Activated T-cell treated with anti-CD3 and anti-CD28 coated beads for 24 hours (primary cell): ENCODE measurements around the gene CYB5R4.
"Not testable (repeated sequence)": the region's sequence is repeated elsewhere in the genome, so short reads cannot be mapped to it uniquely, and the experiment has no call there.

Experiments
- DNase-seq: peaks from one replicate; pipeline ENCODE4 v3.0.0-alpha.2; 2020; ENCODE audit warnings: low read depth

Gene CYB5R4

GRCh38 chr6:83862776-83863471, 3.4 kb downstream of the CYB5R4 start:
- DNase-seq: no peak

DNA sequence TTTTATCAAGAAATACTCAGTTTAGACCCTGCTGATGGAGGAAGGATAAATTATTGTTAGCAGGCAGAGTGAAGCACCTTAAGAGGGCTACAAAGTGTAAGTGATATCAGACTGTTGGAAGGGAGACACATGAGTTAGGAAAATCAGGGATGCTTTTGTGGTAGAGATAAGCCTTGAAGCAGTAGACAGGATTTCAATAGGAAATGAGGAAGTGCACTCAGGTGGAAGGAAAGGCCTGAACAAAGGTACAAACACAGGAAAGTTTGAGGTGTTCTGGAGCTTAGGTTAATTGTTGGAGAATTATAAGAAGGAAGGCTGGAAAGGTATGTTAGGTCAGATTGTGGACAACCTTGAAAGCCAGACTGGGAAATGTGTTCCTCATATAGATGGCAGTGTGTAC, 7.6 kb downstream of the CYB5R4 start:
- no peak for DNase-seq

- no peak for DNase-seq
Observed at GRCh38 chr6:83867527-83868161, 8.2 kb downstream of the CYB5R4 start.

DNA sequence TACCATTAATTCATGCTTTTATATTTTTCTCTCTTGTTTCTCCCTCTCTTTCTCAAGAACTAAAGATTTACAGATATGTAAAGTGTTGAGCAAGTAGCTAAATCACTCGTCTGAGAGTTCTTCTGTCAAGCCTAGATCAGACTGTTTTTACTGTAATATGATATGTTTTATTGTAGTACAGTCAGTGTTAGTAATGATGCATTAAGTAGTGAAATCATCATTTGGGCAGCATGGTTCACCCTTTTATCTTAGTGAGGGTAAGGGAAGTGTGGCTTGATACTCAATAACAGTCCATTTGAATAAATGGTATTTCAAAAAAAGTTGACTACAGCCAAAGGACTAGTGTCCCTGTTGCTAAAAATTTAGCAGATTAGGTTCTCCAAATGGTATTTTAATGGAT, 9.2 kb downstream of the CYB5R4 start:
- DNase-seq: no peak

- no peak for DNase-seq
Observed at GRCh38 chr6:83870649-83871048, 11.2 kb downstream of the CYB5R4 start.

- no peak for DNase-seq
Observed at GRCh38 chr6:83872386-83873118, 13.1 kb downstream of the CYB5R4 start.

GRCh38 chr6:83873869-83874268, 14.4 kb downstream of the CYB5R4 start:
- no peak for DNase-seq

- DNase-seq: no peak
Observed at GRCh38 chr6:83875843-83876242, 16.4 kb downstream of the CYB5R4 start.

DNA sequence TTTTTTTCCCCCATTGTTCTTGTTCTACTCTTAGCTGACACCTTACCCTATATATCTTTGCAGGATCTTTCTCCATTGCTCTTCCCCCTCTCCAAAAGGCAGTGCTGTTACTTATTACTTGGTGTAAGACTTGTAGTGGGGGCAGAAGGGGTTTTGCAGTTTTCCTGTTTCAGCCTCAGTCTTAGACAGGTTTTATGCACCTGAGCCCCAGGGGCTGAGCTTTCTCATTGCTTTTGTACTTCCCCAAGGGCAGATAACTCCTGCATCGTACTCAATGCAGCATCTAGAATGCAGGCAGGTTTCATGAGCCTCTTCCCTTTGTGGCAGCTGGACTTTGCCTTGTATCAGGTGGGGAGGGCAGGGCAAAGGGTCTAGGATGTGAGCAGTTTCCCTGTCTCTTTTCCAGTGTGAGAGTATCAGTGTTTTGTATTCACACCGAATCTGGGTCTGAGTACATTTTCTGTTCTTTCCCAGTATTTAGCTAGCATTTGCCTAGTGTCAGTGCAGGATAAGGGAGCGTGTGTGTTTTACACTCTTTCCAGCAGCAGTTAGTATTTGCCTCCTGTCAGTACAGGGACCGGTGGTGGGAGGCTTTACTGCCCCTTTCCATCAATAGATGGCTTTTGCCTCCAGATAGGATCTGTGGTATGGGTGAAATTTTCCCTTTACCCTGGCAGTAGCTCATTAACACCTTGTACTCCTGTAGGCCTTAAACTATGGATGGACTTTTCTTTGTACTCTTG, 19.6 kb downstream of the CYB5R4 start:
- no peak for DNase-seq

DNA sequence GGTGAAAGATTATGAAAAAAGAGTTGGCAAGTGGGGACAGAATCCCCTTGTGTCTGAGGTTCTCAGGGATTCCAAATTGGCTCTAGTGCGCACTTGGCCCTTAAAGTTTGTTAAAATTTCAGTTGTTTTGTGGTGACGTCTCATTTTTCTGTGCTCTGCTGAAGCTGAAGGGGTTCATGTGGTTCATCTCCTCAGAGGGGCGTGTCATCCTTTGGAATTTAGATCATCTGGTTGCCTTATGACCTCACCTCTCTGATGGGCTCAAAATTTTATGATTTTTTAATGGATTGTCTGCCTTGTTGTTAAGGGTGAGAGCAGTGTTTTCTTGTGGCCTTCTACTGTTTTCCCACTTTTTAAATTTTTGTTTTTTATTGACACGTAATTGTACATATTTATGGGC, 20.3 kb downstream of the CYB5R4 start:
- DNase-seq: no peak

DNA sequence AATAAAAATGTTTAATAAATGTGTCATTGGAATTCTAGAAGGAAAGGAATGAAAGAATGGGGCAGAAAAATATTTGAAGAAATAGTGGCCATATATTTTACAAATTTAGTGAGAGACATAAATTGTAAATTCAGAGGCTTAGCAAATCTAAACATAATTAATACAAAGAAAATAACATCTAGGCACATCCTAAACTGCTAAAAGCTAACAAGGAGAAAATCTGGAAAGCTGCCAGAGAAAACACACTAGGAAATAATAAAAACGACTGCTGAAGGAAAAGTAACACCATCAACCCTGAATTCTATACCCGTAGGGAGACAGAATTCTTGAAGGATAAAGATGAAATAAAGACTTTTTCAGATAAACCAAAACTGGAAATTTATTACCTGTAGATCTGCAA, 23.8 kb downstream of the CYB5R4 start:
- DNase-seq: no peak

DNA sequence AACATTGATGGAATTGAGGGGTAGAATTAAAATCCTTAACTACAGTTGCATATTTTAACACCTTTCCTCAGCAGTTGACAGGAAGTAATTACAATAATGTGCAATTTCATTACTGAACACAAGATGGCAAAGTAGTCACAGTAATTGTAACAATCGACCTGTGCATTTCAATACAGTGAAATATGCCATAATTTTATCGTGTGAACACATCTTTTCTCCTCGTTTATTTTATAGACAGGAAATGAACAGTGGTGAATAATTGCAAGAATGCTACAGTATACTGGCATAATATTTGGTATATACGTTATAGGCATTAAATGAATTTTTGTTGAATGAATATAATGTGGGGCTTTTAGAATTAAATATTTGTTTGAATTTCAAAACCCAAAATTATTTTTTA, 25.0 kb downstream of the CYB5R4 start:
- no peak for DNase-seq

DNA sequence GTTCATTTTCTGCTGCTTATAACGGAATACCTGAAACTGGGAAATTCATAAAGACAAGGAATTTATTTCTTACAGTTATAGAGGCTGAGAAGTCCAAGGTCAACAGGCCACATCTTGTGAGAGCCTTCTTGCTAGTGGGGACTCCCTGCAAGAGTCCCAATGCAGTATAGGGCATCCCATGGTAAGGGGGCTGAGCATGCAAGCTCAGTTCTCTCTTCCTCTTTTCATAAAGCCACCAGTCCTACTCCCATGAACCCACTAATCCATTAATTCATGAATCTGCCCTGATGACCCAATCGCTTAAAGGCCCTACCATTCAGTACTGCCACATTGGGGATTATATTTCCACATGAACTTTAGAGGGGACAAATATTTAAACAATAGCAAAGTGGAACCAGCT, 26.5 kb downstream of the CYB5R4 start:
- no peak for DNase-seq

DNA sequence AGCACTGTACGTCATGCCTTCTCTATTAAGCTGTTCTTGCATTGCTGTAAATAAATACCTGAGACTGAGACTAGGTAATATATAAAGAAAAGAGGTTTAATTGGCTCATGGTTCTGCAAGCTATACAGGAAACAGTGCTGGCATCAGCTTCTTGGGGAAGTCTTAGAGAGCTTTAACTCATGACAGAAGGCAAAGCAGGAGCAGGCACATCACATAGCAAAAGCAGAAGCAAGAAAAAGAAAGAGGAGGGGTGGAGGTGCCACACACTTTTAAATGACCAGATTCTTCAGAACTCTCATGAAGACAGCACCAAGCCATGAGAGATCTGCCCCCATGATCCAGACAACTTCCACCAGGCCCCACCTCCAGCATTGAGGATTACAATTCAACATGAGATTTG, 30.1 kb downstream of the CYB5R4 start:
- no peak for DNase-seq

GRCh38 chr6:83890520-83890919, 31.0 kb downstream of the CYB5R4 start:
- DNase-seq: no peak

GRCh38 chr6:83891586-83891985, 32.1 kb downstream of the CYB5R4 start:
- no peak for DNase-seq

DNA sequence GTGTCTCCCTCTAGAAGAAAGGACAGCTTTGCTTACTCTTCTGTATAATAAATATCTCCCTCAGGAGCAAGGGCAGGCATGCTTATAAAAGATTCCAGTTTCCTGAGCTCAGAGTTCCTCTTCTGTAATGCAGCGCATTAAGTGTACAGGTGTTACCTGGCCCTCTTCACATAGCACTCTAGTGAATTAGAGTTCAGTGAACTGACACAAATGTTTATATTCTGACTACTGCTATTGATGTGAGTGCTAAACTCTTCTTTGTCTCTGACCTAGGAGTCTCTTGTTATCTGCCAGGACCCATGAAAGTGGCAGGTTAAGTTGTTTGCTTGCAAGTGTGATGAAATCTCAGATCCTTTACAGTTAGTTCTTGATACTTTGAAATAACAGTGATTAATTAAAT, 33.5 kb downstream of the CYB5R4 start:
- DNase-seq: no peak

DNA sequence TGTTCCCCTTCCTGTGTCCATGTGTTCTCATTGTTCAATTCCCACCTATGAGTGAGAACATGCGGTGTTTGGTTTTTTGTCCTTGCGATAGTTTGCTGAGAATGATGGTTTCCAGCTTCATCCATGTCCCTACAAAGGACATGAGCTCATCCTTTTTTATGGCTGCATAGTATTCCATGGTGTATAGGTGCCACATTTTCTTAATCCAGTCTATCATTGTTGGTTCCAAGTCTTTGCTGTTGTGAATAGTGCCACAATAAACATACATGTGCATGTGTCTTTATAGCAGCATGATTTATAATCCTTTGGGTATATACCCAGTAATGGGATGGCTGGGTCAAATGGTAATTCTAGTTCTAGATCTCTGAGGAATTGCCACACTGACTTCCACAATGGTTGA, 37.6 kb downstream of the CYB5R4 start:
- not testable (repeated sequence) for DNase-seq

- DNase-seq: no peak
Observed at GRCh38 chr6:83901624-83902023, 42.1 kb downstream of the CYB5R4 start.

GRCh38 chr6:83904395-83904794, 44.9 kb downstream of the CYB5R4 start:
- no peak for DNase-seq

- DNase-seq: no peak
Observed at GRCh38 chr6:83905648-83906047, 46.2 kb downstream of the CYB5R4 start.

DNA sequence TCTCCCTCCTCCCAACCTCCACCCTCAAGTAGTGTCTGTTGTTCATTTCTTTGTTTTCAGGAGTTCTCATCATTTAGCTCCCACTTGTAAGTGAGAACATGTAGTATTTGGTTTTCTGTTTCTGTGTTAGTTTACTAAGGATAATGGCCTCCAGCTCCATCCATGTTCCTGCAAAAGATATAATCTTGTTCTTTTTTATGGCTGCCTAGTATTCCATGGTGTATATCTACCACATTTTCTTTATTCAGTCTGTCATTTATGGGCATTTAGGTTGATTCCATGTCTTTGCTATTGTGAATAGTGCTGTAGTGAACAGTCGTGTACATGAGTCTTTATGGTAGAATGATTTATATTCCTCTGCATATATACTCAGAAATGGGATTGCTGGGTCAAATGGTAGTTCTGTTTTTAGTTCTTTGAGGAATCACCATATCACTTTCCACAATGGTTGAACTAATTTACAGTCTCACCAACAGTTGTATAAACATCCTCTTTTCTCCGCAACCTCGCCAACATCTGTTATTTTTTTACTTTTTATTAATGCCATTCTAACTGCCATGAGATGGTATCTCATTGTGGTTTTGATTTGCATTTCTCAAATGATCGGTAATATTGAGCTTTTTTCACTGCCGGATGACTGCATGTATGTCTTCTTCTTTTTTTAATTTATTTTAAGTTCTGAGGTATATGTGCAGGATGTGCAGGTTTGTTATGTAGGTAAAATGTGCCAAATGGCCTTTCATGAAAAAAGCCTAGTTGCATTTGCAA, 48.3 kb downstream of the CYB5R4 start:
- not testable (repeated sequence) for DNase-seq
